GM21528 (cell line): ENCODE results near the gene ADAMTSL5.

Experiments used
- ATAC-seq: cut with Tn5 transposase; IDR thresholded peaks from one replicate; pipeline ENCODE4 v1.9.1; 2021; ENCODE audit warnings: mild to moderate bottlenecking, moderate library complexity; ENCODE audit not compliant: unreplicated experiment, low FRiP score

The ADAMTSL5 gene

GRCh38 chr19:1469255-1470054 lies 43.4 kb downstream of the ADAMTSL5 start:
- ATAC-seq, result no peak

DNA sequence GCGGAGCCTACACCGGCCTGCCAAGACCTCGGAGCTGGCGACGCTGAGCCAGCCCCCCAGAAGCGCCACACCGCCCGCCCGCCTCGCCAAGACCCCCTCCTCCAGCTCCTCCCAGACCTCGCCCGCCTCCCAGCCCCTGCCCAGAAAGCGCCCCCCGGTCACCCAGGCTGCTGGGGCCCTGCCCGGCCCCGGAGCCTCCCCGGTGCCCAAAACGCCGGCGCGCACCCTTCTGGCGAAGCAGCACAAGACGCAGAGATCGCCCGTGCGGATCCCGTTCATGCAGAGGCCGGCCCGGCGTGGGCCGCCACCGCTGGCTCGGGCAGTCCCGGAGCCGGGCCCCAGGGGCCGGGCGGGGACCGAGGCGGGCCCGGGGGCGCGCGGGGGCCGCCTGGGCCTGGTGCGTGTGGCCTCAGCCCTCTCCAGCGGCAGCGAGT lies 44.0 kb downstream of the ADAMTSL5 start:
- ATAC-seq, result no peak

- ATAC-seq, result no peak
Observed at GRCh38 chr19:1468274-1468820, 44.5 kb downstream of the ADAMTSL5 start.

DNA sequence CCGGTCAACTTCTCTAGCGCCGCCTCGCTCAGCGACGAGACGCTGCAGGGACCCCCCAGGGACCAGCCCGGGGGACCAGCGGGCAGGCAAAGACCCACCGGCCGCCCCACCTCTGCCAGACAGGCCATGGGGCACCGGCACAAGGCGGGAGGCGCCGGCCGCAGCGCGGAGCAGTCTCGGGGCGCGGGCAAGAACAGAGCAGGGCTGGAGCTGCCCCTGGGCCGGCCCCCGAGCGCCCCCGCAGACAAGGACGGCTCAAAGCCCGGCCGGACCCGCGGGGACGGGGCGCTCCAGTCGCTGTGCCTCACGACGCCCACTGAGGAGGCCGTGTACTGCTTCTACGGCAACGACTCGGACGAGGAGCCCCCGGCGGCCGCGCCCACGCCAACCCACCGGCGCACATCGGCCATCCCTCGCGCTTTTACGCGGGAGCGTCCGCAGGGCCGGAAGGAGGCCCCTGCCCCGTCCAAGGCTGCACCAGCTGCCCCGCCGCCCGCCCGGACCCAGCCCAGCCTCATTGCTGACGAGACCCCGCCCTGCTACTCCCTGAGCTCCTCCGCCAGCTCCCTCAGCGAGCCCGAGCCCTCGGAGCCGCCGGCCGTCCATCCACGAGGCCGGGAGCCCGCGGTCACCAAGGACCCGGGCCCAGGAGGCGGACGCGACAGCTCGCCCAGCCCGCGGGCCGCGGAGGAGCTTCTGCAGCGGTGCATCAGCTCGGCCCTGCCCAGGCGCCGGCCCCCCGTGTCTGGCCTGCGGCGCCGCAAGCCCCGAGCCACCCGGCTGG lies 45.1 kb downstream of the ADAMTSL5 start:
- ATAC-seq, result no peak

- no peak for ATAC-seq
Observed at GRCh38 chr19:1467215-1467489, 45.7 kb downstream of the ADAMTSL5 start.

DNA sequence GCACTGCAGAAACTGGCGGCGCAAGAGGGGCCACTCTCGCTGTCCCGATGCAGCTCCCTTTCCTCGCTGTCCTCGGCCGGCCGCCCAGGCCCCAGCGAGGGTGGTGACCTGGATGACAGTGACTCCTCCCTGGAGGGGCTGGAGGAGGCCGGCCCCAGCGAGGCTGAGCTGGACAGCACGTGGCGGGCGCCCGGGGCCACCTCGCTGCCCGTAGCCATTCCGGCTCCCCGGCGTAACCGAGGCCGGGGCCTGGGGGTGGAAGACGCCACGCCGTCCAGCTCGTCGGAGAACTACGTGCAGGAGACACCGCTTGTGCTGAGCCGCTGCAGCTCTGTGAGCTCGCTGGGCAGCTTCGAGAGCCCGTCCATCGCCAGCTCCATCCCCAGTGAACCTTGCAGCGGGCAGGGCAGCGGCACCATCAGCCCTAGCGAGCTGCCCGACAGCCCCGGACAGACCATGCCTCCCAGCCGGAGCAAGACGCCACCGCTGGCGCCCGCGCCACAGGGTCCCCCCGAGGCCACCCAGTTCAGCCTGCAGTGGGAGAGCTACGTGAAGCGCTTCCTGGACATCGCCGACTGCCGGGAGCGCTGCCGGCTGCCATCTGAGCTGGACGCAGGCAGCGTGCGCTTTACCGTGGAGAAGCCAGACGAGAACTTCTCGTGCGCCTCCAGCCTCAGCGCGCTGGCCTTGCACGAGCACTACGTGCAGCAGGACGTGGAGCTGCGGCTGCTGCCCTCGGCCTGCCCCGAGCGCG lies 46.2 kb downstream of the ADAMTSL5 start:
- ATAC-seq, result no peak

DNA sequence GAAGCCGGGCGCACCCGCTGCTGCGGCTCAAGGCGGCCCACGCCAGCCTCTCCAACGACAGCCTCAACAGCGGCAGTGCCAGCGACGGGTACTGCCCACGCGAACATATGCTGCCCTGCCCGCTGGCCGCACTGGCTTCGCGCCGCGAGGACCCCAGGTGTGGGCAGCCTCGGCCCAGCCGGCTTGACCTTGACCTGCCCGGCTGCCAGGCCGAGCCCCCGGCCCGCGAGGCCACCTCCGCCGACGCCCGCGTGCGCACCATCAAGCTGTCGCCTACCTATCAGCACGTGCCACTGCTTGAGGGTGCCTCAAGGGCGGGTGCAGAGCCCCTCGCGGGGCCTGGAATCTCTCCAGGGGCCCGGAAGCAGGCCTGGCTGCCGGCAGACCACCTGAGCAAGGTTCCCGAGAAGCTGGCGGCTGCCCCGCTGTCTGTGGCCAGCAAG lies 46.8 kb downstream of the ADAMTSL5 start:
- ATAC-seq, result no peak

- ATAC-seq, result no peak
Observed at GRCh38 chr19:1465191-1466016, 47.4 kb downstream of the ADAMTSL5 start.

- ATAC-seq, result no peak
Observed at GRCh38 chr19:1461862-1462261, 51.0 kb downstream of the ADAMTSL5 start.

DNA sequence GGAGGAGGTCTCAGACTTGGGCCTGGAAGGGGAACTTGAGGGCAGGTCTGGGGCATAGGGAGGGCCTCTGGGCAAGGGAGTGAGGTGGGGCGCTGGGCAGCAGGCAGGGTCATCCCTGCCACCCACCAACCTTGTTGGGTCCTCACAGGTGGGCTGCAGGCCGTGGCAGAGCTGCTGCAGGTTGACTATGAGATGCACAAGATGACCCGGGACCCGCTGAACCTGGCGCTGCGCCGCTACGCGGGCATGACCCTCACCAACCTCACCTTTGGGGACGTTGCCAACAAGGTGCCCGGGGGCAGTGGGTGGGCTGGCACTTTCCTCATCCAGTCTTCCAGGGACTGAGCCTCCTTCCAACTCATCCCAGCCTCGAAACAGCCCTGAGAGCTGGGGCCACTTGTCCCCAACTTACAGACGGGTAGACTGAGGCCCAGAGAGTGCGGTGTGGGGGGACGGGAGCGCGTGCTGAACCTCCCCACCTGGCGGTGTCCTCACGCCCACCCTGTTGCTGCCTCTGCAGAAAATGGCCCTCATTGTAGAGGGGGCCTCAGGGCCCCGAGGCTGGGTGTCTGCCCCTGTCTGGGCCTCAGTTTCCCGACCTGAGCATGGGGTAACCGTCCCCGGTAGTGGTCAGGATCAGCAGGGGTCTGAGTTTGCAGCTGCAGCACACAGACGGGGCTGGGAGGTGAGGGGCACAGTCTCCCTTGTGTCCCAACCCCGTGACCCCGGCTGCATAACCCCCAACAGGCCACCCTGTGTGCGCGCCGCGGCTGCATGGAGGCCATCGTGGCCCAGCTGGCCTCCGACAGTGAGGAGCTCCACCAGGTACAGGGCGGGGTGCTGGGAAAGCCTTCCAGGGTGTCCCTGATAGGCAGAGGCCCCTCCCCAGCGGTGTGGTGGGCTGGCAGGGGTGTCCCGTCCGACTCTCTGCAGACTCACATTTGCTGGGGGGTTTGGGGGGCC lies 52.5 kb downstream of the ADAMTSL5 start:
- no peak for ATAC-seq

GRCh38 chr19:1459479-1459878 lies 53.3 kb downstream of the ADAMTSL5 start:
- ATAC-seq, result no peak

GRCh38 chr19:1457892-1458291 lies 54.9 kb downstream of the ADAMTSL5 start:
- ATAC-seq, result no peak

DNA sequence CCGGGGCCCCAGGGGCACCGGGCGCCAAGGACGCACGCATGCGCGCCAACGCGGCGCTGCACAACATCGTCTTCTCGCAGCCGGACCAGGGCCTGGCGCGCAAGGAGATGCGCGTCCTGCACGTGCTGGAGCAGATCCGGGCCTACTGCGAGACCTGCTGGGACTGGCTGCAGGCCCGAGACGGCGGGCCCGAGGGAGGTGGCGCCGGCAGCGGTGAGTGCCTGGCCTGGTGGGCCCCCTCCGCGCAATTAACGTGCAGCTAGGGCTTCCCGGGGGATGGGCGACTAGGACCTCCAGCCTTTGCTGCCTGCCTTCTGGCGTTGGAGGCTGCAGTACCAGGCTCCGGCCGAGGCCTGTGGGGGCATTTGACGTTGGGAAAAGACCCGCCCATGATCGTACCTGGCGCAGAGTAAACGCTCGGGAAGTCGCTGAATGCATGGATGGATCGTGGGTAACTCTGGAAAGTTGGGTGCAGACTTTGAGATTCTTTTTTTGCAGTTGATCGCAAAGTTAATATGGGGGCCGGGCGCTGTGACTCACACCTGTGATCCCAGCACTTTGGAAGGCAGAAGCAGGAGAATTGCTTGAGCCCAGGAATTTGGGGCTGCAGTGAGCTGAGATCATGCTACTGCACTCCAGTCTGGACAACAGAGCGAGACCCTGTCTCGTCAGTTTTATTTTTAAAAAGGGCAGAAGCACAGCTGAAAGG lies 55.6 kb downstream of the ADAMTSL5 start:
- no peak for ATAC-seq

DNA sequence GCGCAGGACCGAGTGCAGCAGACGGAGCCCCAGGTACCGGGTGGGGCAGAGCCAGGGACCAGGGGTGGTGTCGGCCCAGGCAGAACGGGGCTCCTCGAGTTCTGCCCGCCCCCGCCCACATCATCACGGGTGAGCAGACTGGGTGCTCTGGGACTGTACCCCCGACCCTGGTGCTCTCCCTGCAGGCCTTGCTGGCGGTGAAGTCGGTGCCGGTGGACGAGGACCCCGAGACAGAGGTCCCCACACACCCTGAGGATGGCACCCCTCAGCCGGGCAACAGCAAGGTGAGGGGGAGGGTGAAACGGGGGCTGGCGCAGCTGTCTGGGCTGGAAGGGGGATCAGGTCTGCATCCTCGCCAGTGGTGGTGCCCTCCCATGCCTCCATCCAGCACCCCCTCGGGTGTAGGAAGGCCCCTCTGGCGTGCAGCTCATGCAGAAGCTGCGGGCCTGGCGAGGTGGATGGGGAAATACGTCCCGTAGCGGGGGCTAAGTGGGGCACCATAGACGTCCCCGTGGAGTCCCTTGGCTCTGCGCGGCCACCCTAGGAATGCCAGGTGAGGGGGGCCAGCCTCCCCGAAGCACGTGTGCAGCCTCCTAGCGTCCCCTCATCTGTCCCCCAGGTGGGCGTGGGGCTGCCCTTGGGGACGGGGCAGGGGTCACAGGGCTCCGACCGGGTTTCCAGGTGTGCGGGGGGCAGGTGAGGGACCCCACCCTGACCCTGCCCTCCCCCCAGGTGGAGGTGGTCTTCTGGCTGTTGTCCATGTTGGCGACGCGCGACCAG lies 56.5 kb downstream of the ADAMTSL5 start:
- ATAC-seq, result no peak

- no peak for ATAC-seq
Observed at GRCh38 chr19:1455336-1456120, 57.3 kb downstream of the ADAMTSL5 start.
